HG03159 (cell line): Measurements from ENCODE around the gene MMP21.

Experiments used
- ATAC-seq: cut with Tn5 transposase; IDR thresholded peaks from one replicate; pipeline ENCODE4 v1.9.1; 2021; ENCODE audit warnings: mild to moderate bottlenecking, moderate library complexity; ENCODE audit not compliant: unreplicated experiment

MMP21 gene

GRCh38 chr10:125792342-125793300 lies 17.0 kb upstream of the MMP21 start:
- no peak for ATAC-seq

DNA sequence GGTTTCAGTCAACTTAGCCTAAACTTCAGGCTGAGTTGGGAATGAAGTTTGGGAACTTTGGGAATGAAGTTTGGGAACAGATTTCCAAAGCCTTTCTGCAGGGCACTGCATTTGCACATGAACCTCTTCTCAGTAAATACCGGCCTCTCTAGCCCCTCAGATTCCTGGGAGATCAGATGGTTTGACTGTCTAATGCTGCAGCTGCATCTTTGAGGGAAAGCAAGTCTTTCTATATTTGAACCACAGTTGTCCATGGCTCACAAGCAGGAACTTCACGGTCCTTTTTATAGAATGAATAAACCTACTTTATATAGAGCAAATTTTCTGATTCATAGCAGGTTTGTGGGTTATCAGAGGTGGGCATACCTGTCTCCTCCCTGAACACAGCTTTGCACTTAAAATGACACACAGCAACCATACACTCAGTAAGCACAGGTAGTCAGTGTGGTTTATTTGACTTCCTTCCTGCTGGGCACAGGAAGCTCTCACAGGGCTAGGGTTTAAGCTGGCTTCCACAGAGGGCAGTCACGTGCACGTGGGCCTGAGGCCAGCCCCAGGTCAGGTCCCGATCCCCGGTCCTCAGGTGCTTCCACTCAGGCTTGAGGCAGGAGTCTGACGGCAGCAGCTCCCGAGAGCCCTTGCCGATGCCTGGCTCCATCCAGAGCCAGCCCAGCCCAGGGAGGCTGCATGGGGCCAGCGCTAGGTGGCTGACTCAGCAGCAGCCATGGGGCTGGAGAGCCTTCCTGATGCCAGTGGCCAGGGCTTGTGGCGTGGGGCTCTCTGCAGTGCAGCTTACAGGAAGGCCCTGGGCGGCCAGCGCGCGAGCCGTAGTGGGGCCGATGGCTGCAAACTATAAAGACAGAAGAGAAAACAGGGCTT lies 12.8 kb upstream of the MMP21 start:
- ATAC-seq, result no peak

- no peak for ATAC-seq
These were observed 10.2 kb upstream of the MMP21 start for GRCh38 chr10:125785791-125786190.

DNA sequence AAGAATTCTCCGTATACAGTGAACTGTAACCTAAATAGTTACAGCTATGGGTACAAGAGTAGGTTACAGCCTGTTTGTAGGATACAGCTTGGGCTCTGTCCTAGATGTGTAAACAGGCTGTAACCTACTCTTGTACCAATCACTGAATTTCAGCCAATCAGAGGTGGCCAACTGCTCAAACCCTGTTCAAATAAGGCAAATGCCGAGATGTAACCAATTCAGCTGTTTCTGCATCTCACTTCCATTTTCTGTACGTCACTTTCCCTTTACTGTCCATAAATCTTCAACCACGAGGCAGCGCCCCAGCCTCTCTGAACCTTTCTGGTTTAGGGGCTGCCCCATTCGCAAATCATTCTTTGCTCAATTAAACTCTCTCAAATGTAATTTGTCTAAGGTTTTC lies 8.3 kb upstream of the MMP21 start:
- ATAC-seq, result peak; percentile 84

DNA sequence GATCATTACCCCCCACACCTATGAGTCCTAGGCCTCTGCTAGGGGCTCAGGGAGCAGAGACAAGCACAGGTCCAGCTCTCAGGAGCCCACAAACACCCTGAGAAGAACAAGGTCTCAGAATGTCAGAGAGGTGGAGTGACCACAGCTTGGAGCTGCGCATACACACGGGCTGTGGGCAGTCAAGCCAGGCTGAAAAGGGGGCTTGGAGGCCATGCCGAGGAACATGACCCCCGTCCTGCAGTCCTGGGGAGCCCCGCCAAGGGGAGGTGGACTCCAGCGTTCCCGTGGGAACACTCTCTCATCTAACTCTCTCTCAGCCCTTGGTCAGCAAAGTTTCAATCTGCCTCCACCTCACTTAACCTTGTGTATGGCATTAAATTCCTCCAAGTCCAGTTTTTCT lies 7.8 kb upstream of the MMP21 start:
- ATAC-seq, result no peak

GRCh38 chr10:125782616-125783015 lies 7.0 kb upstream of the MMP21 start:
- ATAC-seq, result no peak

DNA sequence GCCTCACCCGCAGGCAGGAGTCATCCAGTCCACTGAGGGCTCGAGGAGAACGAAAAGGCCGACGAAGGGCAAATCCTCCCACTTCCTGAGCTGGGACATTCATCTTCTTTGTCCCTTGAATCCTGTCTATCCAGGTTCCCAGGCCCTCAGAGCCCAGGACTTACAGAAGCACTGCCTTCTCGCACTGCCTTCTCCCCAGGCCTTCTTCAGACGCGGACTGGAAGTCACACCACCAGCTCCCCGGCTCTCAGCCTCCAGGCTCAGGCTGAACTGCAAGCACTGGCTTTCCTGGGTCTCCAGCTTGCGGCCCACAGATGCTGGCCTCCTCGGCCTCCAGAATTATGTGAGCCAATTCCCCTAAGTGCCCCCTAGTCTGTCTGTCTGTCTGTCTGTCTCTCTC lies 6.4 kb upstream of the MMP21 start:
- ATAC-seq, result no peak

GRCh38 chr10:125781374-125781773 lies 5.8 kb upstream of the MMP21 start:
- ATAC-seq, result no peak

DNA sequence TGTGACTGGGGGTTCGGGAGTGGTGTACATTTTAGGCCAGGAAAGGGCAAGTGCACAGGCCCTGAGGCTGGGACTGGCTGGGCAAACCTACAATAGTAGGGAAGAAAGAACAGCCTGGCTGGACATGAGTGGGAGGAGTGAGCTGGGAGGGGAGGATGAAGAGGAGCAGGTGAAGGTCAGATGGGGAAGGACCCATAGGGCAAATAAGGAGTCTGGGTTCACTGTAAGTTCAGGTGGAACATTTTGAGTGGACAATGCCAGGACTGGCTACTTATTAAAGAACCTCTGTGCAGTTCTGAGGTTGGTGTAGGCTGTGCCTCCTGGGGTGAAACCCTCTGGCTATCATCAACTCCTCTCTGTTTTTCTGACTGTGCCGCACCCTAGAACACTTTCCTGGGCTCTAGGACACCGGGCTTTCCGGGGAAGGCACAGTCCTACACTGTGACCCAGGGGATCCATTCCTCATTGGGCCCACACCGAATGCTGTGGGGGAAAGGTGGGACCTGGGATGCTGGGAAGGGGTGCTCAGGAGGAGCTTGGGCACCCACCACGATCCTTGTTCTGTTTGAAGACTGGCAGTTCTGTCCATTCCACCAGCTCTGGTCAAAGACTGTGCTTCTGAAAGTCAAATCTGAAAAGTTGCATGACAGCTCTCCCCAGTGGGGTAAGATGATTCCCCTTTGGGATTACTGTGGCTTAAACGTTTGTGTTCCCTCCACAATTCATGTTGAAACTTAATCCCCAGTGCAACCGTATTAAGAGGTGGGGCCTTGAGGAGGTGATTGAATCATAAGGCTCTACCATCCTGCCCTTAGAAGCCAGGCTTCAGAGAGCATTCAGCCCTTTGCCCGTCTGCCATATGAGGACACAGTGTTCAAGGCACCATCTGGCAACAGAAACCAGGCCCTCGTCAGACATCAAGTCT lies 4.0 kb upstream of the MMP21 start:
- no peak for ATAC-seq

- no peak for ATAC-seq
These were observed 2.9 kb upstream of the MMP21 start for GRCh38 chr10:125778556-125778955.

DNA sequence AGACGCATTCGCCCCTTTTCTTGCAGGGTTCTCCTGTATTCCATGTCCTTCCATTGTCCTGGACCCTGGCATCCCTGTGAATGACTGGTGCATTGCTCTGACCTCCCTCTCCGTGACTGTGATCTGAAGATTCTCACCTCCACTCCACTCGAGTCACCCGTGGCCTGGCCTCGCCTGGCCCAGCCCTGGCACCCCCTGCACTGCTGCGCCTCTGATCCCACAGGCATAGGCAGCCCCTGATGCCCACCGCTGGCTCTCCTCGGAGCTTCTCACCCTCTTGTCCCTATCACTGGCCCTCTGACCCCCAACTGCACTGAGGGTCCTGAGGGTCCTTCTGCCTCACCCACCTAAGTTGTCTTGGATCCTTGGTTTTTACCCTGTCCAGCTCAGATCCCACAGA lies 2.2 kb upstream of the MMP21 start:
- no peak for ATAC-seq

GRCh38 chr10:125774581-125775191 lies 935 bp downstream of the MMP21 start:
- no peak for ATAC-seq

DNA sequence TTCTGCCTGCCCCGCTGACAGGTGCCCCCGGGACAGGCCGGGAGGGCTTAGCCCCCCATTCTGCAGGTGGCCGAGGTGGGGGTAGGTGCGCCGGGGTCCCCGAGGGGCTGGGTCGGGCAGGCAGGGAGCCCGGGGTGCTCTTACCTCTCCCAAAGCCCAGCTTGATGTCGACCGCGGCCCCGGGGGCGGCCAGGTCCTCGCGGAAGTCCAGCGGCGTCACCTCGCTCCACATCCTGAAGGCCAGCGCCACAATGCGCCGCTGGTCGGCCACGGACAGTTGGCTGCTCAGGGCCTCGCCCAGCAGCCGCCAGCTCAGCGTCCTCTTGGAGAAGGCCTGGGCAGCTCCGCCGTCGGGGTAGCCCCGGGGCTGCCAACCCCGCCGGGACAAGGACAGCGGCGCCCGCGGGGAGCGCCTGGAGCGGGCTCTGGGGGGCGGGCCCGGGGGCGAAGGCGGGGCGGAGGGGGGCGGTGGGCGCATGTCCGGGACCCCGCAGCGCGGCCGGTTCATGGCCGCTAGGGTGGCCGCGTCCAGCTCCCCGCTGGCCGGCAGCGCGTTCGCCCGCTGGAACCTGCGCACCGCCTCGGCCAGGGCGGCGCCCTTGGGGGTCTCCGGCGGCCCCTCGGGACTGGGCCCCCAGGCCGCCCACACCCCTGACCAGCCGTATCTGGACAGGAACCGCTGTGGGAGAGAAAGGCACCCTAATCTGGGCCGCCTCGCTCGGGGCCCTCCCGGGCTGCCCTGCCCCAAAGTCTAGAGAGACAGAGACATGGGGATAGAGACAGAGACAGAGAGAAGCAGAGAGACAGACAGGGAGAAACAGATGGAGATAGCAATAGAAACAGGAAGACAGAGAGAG lies 1.7 kb downstream of the MMP21 start:
- ATAC-seq, result no peak

DNA sequence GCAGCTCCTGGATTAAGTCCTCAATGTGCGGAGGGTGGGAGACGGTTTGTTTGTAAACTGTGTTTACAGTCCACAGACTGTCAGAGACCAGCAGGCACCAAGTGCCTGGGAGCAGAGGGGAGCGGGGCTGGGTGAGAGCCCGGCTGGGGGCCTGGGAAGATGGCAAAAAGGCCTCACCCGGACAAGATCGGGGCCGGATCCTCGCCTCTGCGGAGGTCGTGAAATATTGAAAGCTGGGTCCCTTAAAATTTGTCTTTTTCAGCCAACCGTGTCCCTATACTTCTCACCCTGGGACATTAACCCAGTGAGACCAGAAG lies 2.8 kb downstream of the MMP21 start:
- no peak for ATAC-seq

DNA sequence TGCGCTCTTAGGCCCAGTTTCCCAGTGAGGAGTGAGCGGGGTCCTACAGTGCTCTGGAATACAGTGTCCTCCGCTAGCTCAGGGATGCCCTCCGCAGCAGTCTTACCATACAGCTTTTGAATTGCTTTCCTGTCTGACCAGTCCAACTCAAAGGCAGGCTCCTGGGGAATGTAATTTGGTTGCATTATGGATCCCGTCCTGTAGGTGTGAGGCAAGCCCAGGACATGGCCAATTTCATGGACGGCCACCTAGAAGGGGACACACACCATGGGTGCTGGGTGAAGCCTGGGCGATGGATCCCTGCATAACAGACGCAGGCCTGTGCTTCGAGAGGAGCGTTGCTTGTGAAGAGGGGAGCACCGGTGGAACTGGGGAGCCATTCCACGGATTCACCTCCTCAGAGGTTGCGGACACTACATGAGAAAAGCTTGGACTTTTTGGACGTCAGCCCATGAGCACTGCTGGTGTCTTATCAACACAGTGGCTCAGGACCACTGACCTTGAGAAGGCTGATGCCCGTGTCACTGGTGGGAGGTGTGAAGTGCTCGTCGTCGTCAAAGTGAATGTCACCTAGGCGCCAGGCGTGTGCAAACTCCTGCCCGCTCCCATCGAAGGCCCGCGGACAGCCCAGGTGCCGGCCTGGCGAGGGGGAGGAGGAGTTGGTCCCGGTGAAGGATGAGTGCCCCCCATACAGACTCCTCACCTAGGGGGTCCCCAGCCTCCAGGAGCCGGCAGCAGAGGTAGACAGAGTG lies 3.3 kb downstream of the MMP21 start:
- no peak for ATAC-seq

GRCh38 chr10:125770844-125771243 lies 4.8 kb downstream of the MMP21 start:
- no peak for ATAC-seq

DNA sequence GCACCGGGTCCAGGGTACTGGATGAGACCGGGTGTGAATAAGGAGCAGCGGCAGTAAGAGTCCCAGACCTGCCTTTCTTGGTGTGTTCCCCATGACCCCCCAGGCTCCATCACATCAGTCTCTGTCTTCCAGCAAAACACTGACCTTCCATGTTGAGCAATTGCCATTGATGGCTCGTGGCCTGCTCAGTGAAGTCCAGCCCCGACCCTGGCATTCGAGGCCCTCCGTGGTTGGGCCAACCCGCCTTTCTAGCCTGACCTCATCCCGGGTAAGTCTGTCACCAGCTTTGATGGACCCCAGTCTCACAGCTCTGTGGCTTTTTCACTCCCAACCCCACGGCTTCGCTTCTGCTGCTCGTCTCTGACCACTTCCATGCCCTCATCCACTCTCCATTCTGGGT lies 6.4 kb downstream of the MMP21 start:
- ATAC-seq, result no peak

GRCh38 chr10:125768219-125768855 lies 7.3 kb downstream of the MMP21 start:
- ATAC-seq, result no peak
